Prostate gland (tissue), 2 donors: ENCODE data around the gene OBP2B.

Experiments
- CTCF ChIP-seq, 4 experiments: fragments of 200-600 bp in 2 of 4; fragments of 450-650 bp in 2 of 4; sonication (generic) in 2 of 4; IDR thresholded peaks; 1 replicate in 3 of 4; 2 replicates in 1 of 4; pipeline ENCODE4 v1.5.1; 2016 to 2019; ENCODE audit warnings: antibody characterized with exemption in 4 of 4, mild to moderate bottlenecking in 2 of 4, moderate library complexity in 2 of 4
- POLR2A ChIP-seq: fragments of 450-650 bp; IDR thresholded peaks from one replicate; pipeline ENCODE4 v1.6.1; 2016; ENCODE audit warnings: antibody characterized with exemption, mild to moderate bottlenecking
- POLR2AphosphoS5 ChIP-seq: sonication (generic); formaldehyde crosslinking; IDR thresholded peaks from one replicate; pipeline ENCODE4 v1.6.1; 2017; ENCODE audit warnings: antibody characterized with exemption

- TF ChIP-seq CTCF (IDR thresholded peaks at IDR 0.05): no peak
- TF ChIP-seq POLR2A: no peak
- no peak for TF ChIP-seq POLR2AphosphoS5
These were observed 39.9 kb downstream of the OBP2B start for GRCh38 chr9:133169102-133169501.
